Lung (tissue), 12 donors: Measurements from ENCODE around the gene XYLB. TPM values are rescaled to one million over a fixed set of nuclear protein-coding genes. Genes with fewer than 3 reads are reported as not detected.

ENCODE experiments used
- ATAC-seq: fragments of 200-7000 bp; cut with Tn5 transposase; one replicate; pipeline ENCODE4 v1.9.1; 2020; ENCODE audit warnings: moderate number of reproducible peaks; ENCODE audit not compliant: insufficient read depth, low FRiP score
- DNase-seq, 3 donors: peaks; one replicate each; pipeline ENCODE4 v3.0.0-alpha.2; 2013 to 2017
- H3K27ac ChIP-seq, 2 donors: one replicate each; pipeline ENCODE4 v1.5.1; 2013; ENCODE audit warnings: mild to moderate bottlenecking in 2 of 2, moderate library complexity in 2 of 2, control low read depth in 1 of 2, inconsistent platforms in 1 of 2, low read depth in 1 of 2, low read length in 1 of 2
- H3K27me3 ChIP-seq, 3 donors: one replicate each; pipeline ENCODE4 v1.5.1; 2013; ENCODE audit warnings: low read length in 2 of 3; ENCODE audit not compliant: control insufficient read depth in 3 of 3, insufficient read depth in 3 of 3
- H3K36me3 ChIP-seq, 4 donors: one replicate each; pipeline ENCODE4 v1.5.1; 2013; ENCODE audit warnings: low read length in 4 of 4, mild to moderate bottlenecking in 1 of 4, moderate library complexity in 1 of 4; ENCODE audit not compliant: control insufficient read depth in 4 of 4, insufficient read depth in 4 of 4
- H3K4me1 ChIP-seq, 5 donors: one replicate each; pipeline ENCODE4 v1.5.1; 2013; ENCODE audit warnings: low read length in 5 of 5, mild to moderate bottlenecking in 2 of 5, moderate library complexity in 1 of 5; ENCODE audit not compliant: control insufficient read depth in 5 of 5, insufficient read depth in 5 of 5
- H3K4me3 ChIP-seq: one replicate; pipeline ENCODE4 v1.5.1; 2013; ENCODE audit warnings: mild to moderate bottlenecking, control low read depth, moderate library complexity
- H3K9ac ChIP-seq, 2 donors: one replicate each; pipeline ENCODE4 v1.5.1; 2013; ENCODE audit warnings: low read length in 2 of 2, control low read depth in 1 of 2; ENCODE audit not compliant: insufficient read depth in 1 of 2
- H3K9me3 ChIP-seq, 4 donors: one replicate each; pipeline ENCODE4 v1.5.1; 2013; ENCODE audit warnings: low read length in 3 of 4, mild to moderate bottlenecking in 1 of 4, moderate library complexity in 1 of 4; ENCODE audit not compliant: control insufficient read depth in 4 of 4, insufficient read depth in 3 of 4
- WGBS, 2 donors: extraction: QIAGEN DNeasy Blood & Tissue Kit; methylation state at CpG; one replicate each; pipeline ENCODE4 v1.1.7; 2013; 5-methylcytosine and 5-hydroxymethylcytosine counted together
- polyA plus RNA-seq, 2 donors: library from polyadenylated mRNA; stranded (reverse); fragments of 200-250 nt; gene quantifications; one replicate each; pipeline ENCODE4 v1.2.1, GENCODE V29; 2013
- total RNA-seq, 2 donors: library from RNA; depleted of rRNA in 1 of 2; stranded (reverse); fragments of >200 nt in 1 of 2; gene quantifications; one replicate each; pipeline ENCODE4 v1.2.1, GENCODE V29; 2014 to 2021
- TF ChIP-seq, protein P1 (sequence below): IDR thresholded peaks from 2 replicates; pipeline ENCODE4 v1.5.1; 2012; ENCODE audit warnings: mild to moderate bottlenecking; ENCODE audit errors: control extremely low read depth, extremely low read depth
- donor health status: control.
- donor health status: control.
- donor health status: Bipolar disorder and iron deficiency.
- donor health status: healthy.
- donor health status: DM: yes; HTN: yes; CAD: no.

XYLB gene
- total and polyA plus RNA-seq, 4 donors, result 0.89 to 5.8 (median 3.2) TPM

DNA sequence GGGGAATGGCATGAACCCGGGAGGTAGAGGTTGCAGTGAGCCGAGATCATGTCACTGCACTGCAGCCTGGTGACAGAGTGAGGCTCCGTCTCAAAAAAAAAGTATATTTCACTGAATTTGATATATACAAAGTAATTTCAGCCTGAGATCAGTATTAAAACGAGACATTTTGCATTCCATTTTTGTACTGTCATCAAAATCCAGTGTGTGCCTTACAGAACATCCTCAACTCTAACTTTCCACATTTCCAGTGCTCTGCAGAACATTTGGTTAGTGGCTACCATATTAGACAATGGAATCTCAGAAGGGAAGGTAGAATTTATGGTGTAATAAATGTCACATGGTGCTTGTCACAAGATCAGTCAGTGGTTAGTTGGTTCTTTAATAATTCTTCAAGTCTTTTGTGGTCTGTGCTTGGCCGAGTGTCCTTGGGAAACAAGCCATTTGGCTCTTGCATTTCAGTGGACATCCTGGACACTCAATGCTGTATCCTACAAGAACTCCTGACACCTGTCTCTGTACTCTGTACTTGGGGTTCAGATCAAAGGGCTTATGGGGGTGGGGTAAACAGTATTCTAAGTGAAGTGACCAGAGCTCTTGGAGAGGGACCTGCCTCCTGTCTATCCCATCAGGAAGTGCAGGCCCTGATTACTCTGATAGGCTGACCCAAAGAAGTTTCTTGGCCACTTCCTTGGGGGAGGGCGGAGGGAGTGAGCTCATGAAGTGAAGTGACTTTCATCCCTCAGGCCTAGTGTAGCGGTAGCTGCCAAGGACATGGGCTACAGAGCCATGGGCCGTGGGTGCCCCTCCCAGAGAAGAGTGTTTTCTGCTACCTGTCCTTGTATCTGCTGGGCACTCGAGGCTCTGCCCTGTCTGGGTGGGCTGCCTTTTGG lies 110.8 kb downstream of the XYLB start:
- peaks cover 5 to 50% (median 19%) of the 10 kb centered on the region in 5 donors for H3K4me1 ChIP-seq
- TF ChIP-seq, protein P1, sequence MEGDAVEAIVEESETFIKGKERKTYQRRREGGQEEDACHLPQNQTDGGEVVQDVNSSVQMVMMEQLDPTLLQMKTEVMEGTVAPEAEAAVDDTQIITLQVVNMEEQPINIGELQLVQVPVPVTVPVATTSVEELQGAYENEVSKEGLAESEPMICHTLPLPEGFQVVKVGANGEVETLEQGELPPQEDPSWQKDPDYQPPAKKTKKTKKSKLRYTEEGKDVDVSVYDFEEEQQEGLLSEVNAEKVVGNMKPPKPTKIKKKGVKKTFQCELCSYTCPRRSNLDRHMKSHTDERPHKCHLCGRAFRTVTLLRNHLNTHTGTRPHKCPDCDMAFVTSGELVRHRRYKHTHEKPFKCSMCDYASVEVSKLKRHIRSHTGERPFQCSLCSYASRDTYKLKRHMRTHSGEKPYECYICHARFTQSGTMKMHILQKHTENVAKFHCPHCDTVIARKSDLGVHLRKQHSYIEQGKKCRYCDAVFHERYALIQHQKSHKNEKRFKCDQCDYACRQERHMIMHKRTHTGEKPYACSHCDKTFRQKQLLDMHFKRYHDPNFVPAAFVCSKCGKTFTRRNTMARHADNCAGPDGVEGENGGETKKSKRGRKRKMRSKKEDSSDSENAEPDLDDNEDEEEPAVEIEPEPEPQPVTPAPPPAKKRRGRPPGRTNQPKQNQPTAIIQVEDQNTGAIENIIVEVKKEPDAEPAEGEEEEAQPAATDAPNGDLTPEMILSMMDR, result no peak
- DNase-seq, result no peak
- H3K9me3 ChIP-seq, result no peaks in the 10 kb centered on the region
- no peak for ATAC-seq
- no peaks in the 10 kb centered on the region for H3K27me3 ChIP-seq
- no peak overlapping the region for H3K9ac ChIP-seq
- peak overlapping the region in 1 of 2 donors; percentile 5 for H3K27ac ChIP-seq
- no peak overlapping the region for H3K4me3 ChIP-seq
- WGBS, 2 donors, result 76 to 83% methylated on average over 9 of the region's 9 CpGs
- no peaks in the 10 kb centered on the region for H3K36me3 ChIP-seq

DNA sequence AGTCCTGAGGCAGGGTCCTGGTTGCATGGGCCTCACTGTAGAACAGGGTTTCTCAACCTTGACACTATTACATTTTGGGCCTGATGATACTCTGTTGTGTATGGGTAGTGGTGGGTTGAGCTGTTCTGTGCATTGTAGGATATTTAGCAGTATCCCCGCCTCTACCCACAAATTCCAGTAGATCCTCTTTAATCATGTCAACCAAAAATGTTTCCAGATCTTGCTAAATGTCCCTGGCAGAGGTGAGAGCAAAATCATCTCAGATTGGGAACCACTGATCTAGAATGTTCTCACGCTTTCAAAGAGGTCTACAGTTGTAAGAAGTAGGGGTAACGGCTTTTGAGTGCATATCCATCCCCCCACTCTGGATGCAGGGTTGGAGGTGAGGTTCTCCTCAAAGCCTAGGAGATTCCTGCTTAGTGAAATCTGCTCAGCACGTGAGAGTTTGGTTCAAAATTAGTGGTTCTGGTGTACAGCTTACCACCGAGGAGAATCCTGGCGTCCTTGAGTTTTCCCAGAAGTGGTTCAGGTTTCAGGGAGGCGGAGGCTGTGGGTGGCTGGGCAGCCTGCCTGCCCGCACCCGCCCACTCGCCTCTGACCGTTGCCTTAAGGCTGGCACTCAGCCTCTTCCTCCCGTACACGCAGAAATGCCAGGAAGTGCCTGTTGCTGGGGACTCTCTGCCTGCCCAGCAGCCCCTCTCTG lies 112.4 kb downstream of the XYLB start:
- Histone ChIP-seq H3K4me1 (peaks cover 5 to 44% (median 19%) of the 10 kb centered on the region in 5 donors), H3K9ac (no peak overlapping the region), H3K9me3 (no peaks in the 10 kb centered on the region), H3K27me3 (no peaks in the 10 kb centered on the region), H3K36me3 (no peaks in the 10 kb centered on the region), H3K4me3 (no peak overlapping the region), H3K27ac (peak overlapping the region in 1 of 2 donors; percentile 78)
- TF ChIP-seq, protein P1, result no peak
- 51 to 73% methylated on average over 13 of the region's 13 CpGs for WGBS, 2 donors
- peak; percentile 13 for ATAC-seq
- DNase-seq, result peak; percentile 22 to 61 (median 47)

DNA sequence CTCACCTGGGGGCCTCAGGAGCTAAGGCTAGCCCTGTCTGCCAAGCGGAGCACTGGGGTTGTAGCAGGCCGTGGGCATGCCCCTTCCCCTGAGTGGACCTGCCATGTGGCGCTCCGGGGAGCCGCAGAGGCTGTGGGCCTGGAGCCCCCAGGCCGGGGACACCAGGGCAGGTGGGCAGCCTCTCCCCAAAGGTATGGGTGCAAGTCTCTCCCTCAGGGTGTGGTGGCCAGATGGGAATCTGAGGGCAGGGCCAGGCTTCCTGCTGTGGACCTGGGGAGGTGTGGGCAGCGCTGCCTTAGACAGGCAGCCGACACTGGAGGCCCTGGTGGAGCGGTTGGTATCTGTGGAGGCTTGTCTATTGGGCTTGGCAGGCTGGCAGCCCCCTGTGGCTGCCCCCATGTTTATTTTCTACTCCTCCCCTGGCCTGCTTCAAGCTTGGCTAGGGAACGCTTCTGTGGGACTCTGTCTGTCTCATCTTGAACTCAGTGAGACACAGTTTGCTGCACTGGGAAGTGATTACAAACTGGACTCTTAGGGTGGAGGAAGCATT lies 113.0 kb downstream of the XYLB start:
- TF ChIP-seq, protein P1, result no peak
- H3K36me3 ChIP-seq, result no peaks in the 10 kb centered on the region
- 78 to 92% methylated on average over 10 of the region's 10 CpGs for WGBS, 2 donors
- H3K27me3 ChIP-seq, result no peaks in the 10 kb centered on the region
- H3K9me3 ChIP-seq, result no peaks in the 10 kb centered on the region
- H3K27ac ChIP-seq, result peak overlapping the region; percentile 36 to 78
- peaks cover 5 to 44% (median 19%) of the 10 kb centered on the region in 5 donors for H3K4me1 ChIP-seq
- DNase-seq, result no peak
- ATAC-seq, result no peak
- H3K9ac ChIP-seq, result no peak overlapping the region
- no peak overlapping the region for H3K4me3 ChIP-seq
